HepG2 (cell line): Measurements from ENCODE around the gene SPTA1. TPM values are rescaled to one million over a fixed set of nuclear protein-coding genes. Genes with fewer than 3 reads are reported as not detected.

Experiments used
- polyA plus RNA-seq, 8 experiments: library from polyadenylated mRNA; depleted of rRNA in 3 of 8; stranded (reverse) in 7 of 8; unstranded in 1 of 8; fragments of >200 nt; fragmentation: Illumina TruSeq in 4 of 8; extraction: Trizol in 4 of 8; gene quantifications; 2 replicates each; pipeline versions ENCODE4 v1.2.1 to v1.2.3, GENCODE V29; 2011 to 2016; ENCODE audit warnings: low read depth in 4 of 8, missing spikeins in 1 of 8, mixed read lengths in 1 of 8; ENCODE audit not compliant: insufficient read depth in 1 of 8
- total RNA-seq, 5 experiments: library from RNA; depleted of rRNA; stranded (reverse); fragments of >200 nt; fragmentation: Illumina TruSeq; extraction: Trizol; gene quantifications; 2 replicates each; pipeline ENCODE4 v1.2.3, GENCODE V29; 2016; ENCODE audit warnings: low read depth in 1 of 5

Gene SPTA1
- total and polyA plus RNA-seq, 2 of the 13 experiments (the other 11 are each of a cell fraction or from before 2014, with no cell fraction given): not detected

Other genes starting within 250 kb of the SPTA1 start
- not detected in 2 replicates for gene OR10K1, start 224.9 kb downstream of the SPTA1 start, total RNA-seq (2016; rRNA removed; fragmentation: Illumina TruSeq; extraction: Trizol)
- gene OR10K1, start 224.9 kb downstream of the SPTA1 start, polyA plus RNA-seq (2011; rRNA removed): not detected in 2 replicates
- not detected in 2 replicates for gene OR10R2, start 214.5 kb downstream of the SPTA1 start, total RNA-seq (2016; rRNA removed; fragmentation: Illumina TruSeq; extraction: Trizol)
- not detected in 2 replicates for gene OR10R2, start 214.5 kb downstream of the SPTA1 start, polyA plus RNA-seq (2011; rRNA removed)
- not detected in 2 replicates for gene OR6Y1, start 132.3 kb downstream of the SPTA1 start, total RNA-seq (2016; rRNA removed; fragmentation: Illumina TruSeq; extraction: Trizol)
- not detected in 2 replicates for gene OR6Y1, start 132.3 kb downstream of the SPTA1 start, polyA plus RNA-seq (2011; rRNA removed)
- not detected in 2 replicates for gene OR6P1, start 116.1 kb downstream of the SPTA1 start, total RNA-seq (2016; rRNA removed; fragmentation: Illumina TruSeq; extraction: Trizol)
- not detected in 2 replicates for gene OR6P1, start 116.1 kb downstream of the SPTA1 start, polyA plus RNA-seq (2011; rRNA removed)
- not detected in 2 replicates for gene OR10X1, start 106.8 kb downstream of the SPTA1 start, total RNA-seq (2016; rRNA removed; fragmentation: Illumina TruSeq; extraction: Trizol)
- not detected in 2 replicates for gene OR10X1, start 106.8 kb downstream of the SPTA1 start, polyA plus RNA-seq (2011; rRNA removed)
- not detected in 2 replicates for gene OR10Z1, start 81.4 kb downstream of the SPTA1 start, total RNA-seq (2016; rRNA removed; fragmentation: Illumina TruSeq; extraction: Trizol)
- gene OR10Z1, start 81.4 kb downstream of the SPTA1 start, polyA plus RNA-seq (2011; rRNA removed): not detected in 2 replicates
- gene OR6K2, start 13.9 kb upstream of the SPTA1 start, total RNA-seq (2016; rRNA removed; fragmentation: Illumina TruSeq; extraction: Trizol): not detected in 2 replicates
- not detected in 2 replicates for gene OR6K2, start 13.9 kb upstream of the SPTA1 start, polyA plus RNA-seq (2011; rRNA removed)
- gene OR6K3, start 34.0 kb upstream of the SPTA1 start, total RNA-seq (2016; rRNA removed; fragmentation: Illumina TruSeq; extraction: Trizol): not detected in 2 replicates
- not detected in 2 replicates for gene OR6K3, start 34.0 kb upstream of the SPTA1 start, polyA plus RNA-seq (2011; rRNA removed)
- not detected in 2 replicates for gene OR6K6, start 68.0 kb upstream of the SPTA1 start, total RNA-seq (2016; rRNA removed; fragmentation: Illumina TruSeq; extraction: Trizol)
- gene OR6K6, start 68.0 kb upstream of the SPTA1 start, polyA plus RNA-seq (2011; rRNA removed): not detected in 2 replicates
- not detected in 2 replicates for gene OR6N1, start 85.5 kb upstream of the SPTA1 start, total RNA-seq (2016; rRNA removed; fragmentation: Illumina TruSeq; extraction: Trizol)
- gene OR6N1, start 85.5 kb upstream of the SPTA1 start, polyA plus RNA-seq (2011; rRNA removed): not detected in 2 replicates
- not detected in 2 replicates for gene OR6N2, start 94.5 kb upstream of the SPTA1 start, total RNA-seq (2016; rRNA removed; fragmentation: Illumina TruSeq; extraction: Trizol)
- not detected in 2 replicates for gene OR6N2, start 94.5 kb upstream of the SPTA1 start, polyA plus RNA-seq (2011; rRNA removed)
- gene MNDA, start 144.6 kb upstream of the SPTA1 start, total RNA-seq (2016; rRNA removed; fragmentation: Illumina TruSeq; extraction: Trizol): not detected in 2 replicates
- gene MNDA, start 144.6 kb upstream of the SPTA1 start, polyA plus RNA-seq (2011; rRNA removed): not detected in 2 replicates
- not detected in 2 replicates for gene PYHIN1, start 244.8 kb upstream of the SPTA1 start, total RNA-seq (2016; rRNA removed; fragmentation: Illumina TruSeq; extraction: Trizol)
- gene PYHIN1, start 244.8 kb upstream of the SPTA1 start, polyA plus RNA-seq (2011; rRNA removed): not detected in 2 replicates